Right lobe of liver (tissue), 4 donors: Measurements from ENCODE around the gene TSSK2.

Experiments
- POLR2A ChIP-seq: fragments of 450-650 bp; IDR thresholded peaks from one replicate; pipeline ENCODE4 v1.6.1; 2017; ENCODE audit warnings: antibody characterized with exemption, mild to moderate bottlenecking
- TF ChIP-seq, protein P1 (sequence below), 4 donors: fragments of 200-600 bp in 3 of 4; fragments of 450-650 bp in 1 of 4; IDR thresholded peaks; one replicate each; pipeline versions ENCODE4 v1.5.1 to v1.8.0; 2016 to 2022; ENCODE audit warnings: antibody characterized with exemption in 4 of 4, mild to moderate bottlenecking in 2 of 4
- donor health status: DM: no; HTN: no; CAD: no.
- donor health status: DM: no; HTN: no; CAD: no.
- donor health status: DM: no; HTN: yes; CAD: no.

DNA sequence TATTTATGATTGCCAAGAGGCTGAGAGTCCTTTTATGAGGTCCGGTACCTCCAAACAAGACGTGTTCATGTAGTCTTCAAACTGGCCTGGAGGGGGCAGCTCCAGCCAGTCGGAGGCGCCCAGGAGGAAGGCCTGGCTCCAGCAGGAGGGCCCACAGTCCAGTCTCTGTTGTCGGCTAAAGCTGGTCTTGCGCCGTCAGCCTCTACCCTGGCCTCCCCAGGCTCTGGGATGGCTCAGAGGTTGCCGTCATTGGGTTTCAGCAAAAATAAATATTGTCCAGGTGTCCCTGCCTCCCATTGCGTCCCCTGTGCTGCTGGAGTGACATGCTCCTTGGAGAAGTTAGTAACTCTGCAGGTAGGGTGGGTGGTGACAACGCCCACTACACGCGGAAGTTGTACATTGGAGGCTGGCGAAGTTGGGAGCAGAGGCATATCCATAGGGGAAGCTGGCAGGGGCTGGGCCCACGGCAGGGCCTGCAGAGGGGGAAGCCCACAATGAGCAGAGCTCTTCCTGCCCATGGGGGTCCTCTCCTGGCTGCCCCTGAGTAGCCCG, 48.5 kb downstream of the TSSK2 start:
- TF ChIP-seq, protein P1, sequence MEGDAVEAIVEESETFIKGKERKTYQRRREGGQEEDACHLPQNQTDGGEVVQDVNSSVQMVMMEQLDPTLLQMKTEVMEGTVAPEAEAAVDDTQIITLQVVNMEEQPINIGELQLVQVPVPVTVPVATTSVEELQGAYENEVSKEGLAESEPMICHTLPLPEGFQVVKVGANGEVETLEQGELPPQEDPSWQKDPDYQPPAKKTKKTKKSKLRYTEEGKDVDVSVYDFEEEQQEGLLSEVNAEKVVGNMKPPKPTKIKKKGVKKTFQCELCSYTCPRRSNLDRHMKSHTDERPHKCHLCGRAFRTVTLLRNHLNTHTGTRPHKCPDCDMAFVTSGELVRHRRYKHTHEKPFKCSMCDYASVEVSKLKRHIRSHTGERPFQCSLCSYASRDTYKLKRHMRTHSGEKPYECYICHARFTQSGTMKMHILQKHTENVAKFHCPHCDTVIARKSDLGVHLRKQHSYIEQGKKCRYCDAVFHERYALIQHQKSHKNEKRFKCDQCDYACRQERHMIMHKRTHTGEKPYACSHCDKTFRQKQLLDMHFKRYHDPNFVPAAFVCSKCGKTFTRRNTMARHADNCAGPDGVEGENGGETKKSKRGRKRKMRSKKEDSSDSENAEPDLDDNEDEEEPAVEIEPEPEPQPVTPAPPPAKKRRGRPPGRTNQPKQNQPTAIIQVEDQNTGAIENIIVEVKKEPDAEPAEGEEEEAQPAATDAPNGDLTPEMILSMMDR (IDR thresholded peaks at IDR 0.05), result peak; percentile 70 to 79 (median 78)
- TF ChIP-seq POLR2A, result no peak
